SK-N-SH (cell line): ENCODE measurements around the gene JAG1. TPM values are rescaled to one million over a fixed set of nuclear protein-coding genes. Genes with fewer than 3 reads are reported as not detected.
A peak's percentile ranks its signal among the peaks of the same experiment; 100 is the strongest.

Experiments
- CTCF ChIA-PET: fragments of 300-600, 350-600 bp; formaldehyde crosslinking; extraction: SDS; loops from one replicate; lab custom pipeline; 2021; lab: Yijun Ruan, JAX
- POLR2A ChIA-PET: fragments of 350-600 bp; sonication (Branson Sonifier 250); formaldehyde crosslinking; extraction: SDS; loops from one replicate; lab custom pipeline; 2020; ENCODE audit warnings: antibody characterized with exemption, inconsistent platforms; lab: Yijun Ruan, JAX
- DNase-seq: peaks from one replicate; pipeline ENCODE4 v3.0.0; 2012
- H2AFZ ChIP-seq: fragments of 200-600 bp; sonication (generic); 2 replicates; pipeline ENCODE4 v1.8.1; 2016; ENCODE audit warnings: antibody characterized with exemption, mild to moderate bottlenecking, low read depth
- H3F3A ChIP-seq: fragments of 200-600 bp; sonication (generic); replicated peaks from 2 replicates; pipeline ENCODE3; 2016; ENCODE audit warnings: antibody characterized with exemption, mild to moderate bottlenecking; ENCODE audit not compliant: insufficient read depth
- H3K27ac ChIP-seq, 2 experiments: fragments of 200-500 bp in 1 of 2; fragments of 200-600 bp in 1 of 2; sonication (Bioruptor generic) in 1 of 2; sonication (generic), shearing (Covaris generic) in 1 of 2; 2 replicates each; pipeline versions ENCODE4 v1.5.1 to v1.6.1; 2014 to 2016; ENCODE audit warnings: low read depth in 2 of 2, inconsistent platforms in 1 of 2, low read length in 1 of 2, mild to moderate bottlenecking in 1 of 2, mixed read lengths in 1 of 2
- H3K27me3 ChIP-seq: fragments of 200-600 bp; sonication (generic), shearing (Covaris generic); 2 replicates; pipeline ENCODE4 v1.6.1; 2016; ENCODE audit warnings: mixed run types; ENCODE audit not compliant: insufficient read depth
- H3K36me3 ChIP-seq, 2 experiments: fragments of 200-500 bp in 1 of 2; fragments of 200-600 bp in 1 of 2; sonication (Bioruptor generic) in 1 of 2; sonication (generic) in 1 of 2; replicated peaks in 1 of 2; 2 replicates each; pipeline versions ENCODE3 to v1.5.1; 2014 to 2016; ENCODE audit warnings: low read length in 1 of 2, mild to moderate bottlenecking in 1 of 2; ENCODE audit not compliant: insufficient read depth in 2 of 2, control insufficient read depth in 1 of 2
- H3K4me1 ChIP-seq, 2 experiments: fragments of 200-500 bp in 1 of 2; fragments of 200-600 bp in 1 of 2; sonication (Bioruptor generic) in 1 of 2; sonication (generic), shearing (Covaris generic) in 1 of 2; 2 replicates each; pipeline versions ENCODE4 v1.5.1 to v1.6.1; 2014 to 2016; ENCODE audit warnings: low read depth in 1 of 2, low read length in 1 of 2, mixed run types in 1 of 2; ENCODE audit not compliant: insufficient read depth in 2 of 2, control insufficient read depth in 1 of 2
- H3K4me2 ChIP-seq: fragments of 200-600 bp; sonication (generic), shearing (Covaris generic); 2 replicates; pipeline ENCODE4 v1.6.1; 2017; ENCODE audit warnings: mixed run types
- H3K4me3 ChIP-seq, 2 experiments: fragments of 200-500 bp in 1 of 2; fragments of 200-600 bp in 1 of 2; sonication (Bioruptor generic) in 1 of 2; sonication (generic), shearing (Covaris generic) in 1 of 2; 2 replicates each; pipeline versions ENCODE4 v1.5.1 to v1.8.1; 2014 to 2016; ENCODE audit warnings: low read depth in 2 of 2, inconsistent platforms in 1 of 2, low read length in 1 of 2, mild to moderate bottlenecking in 1 of 2, mixed read lengths in 1 of 2, moderate library complexity in 1 of 2
- H3K79me2 ChIP-seq: fragments of 200-600 bp; sonication (generic); 2 replicates; pipeline ENCODE4 v1.8.1; 2017; ENCODE audit warnings: mild to moderate bottlenecking; ENCODE audit not compliant: insufficient read depth
- H3K9ac ChIP-seq: fragments of 200-600 bp; sonication (generic); 2 replicates; pipeline ENCODE4 v1.6.1; 2017; ENCODE audit warnings: mixed run types
- H3K9me2 ChIP-seq: fragments of 200-600 bp; sonication (generic); 2 replicates; pipeline ENCODE4 v1.6.1; 2017; ENCODE audit warnings: mixed run types
- H3K9me3 ChIP-seq: fragments of 200-600 bp; sonication (generic); 2 replicates; pipeline ENCODE4 v1.6.1; 2017; ENCODE audit warnings: mixed run types, mild to moderate bottlenecking, moderate library complexity
- H4K20me1 ChIP-seq: fragments of 200-600 bp; sonication (generic); 2 replicates; pipeline ENCODE4 v1.6.1; 2017; ENCODE audit warnings: mild to moderate bottlenecking, mixed run types; ENCODE audit not compliant: insufficient read depth
- EP300 ChIP-seq, 2 experiments: IDR thresholded peaks; 2 replicates each; pipeline versions ENCODE4 v1.4.0 to v1.6.1; 2012; ENCODE audit warnings: borderline replicate concordance in 1 of 2, low read depth in 1 of 2, low read length in 1 of 2
- EZH2phosphoT487 ChIP-seq: fragments of 200-600 bp; sonication (generic); IDR thresholded peaks from 2 replicates; pipeline ENCODE4 v1.6.1; 2017; ENCODE audit warnings: low read depth, mixed run types, mild to moderate bottlenecking, antibody characterized with exemption, moderate library complexity, borderline replicate concordance
- FOXJ3 ChIP-seq: sonication (generic); formaldehyde crosslinking; IDR thresholded peaks from 2 replicates; pipeline ENCODE4 v1.5.1; 2020; ENCODE audit warnings: mild to moderate bottlenecking, missing genetic modification reagents
- GABPA ChIP-seq: IDR thresholded peaks from 2 replicates; pipeline ENCODE4 v1.4.0; 2012; ENCODE audit warnings: low read depth, mild to moderate bottlenecking
- GATA2 ChIP-seq: sonication (generic); formaldehyde crosslinking; IDR thresholded peaks from 2 replicates; pipeline ENCODE4 v1.5.0; 2020; ENCODE audit warnings: mild to moderate bottlenecking, missing genetic modification reagents
- JUND ChIP-seq: IDR thresholded peaks from 2 replicates; pipeline ENCODE4 v1.4.0; 2012
- MXI1 ChIP-seq: IDR thresholded peaks from 2 replicates; pipeline ENCODE4 v1.6.1; 2012; ENCODE audit warnings: mild to moderate bottlenecking, low read depth, low read length, improper control_type of control experiment
- NFIC ChIP-seq: IDR thresholded peaks from 2 replicates; pipeline ENCODE4 v1.4.0; 2012; ENCODE audit warnings: borderline replicate concordance
- RFX5 ChIP-seq: IDR thresholded peaks from 2 replicates; pipeline ENCODE4 v1.6.1; 2012; ENCODE audit warnings: mild to moderate bottlenecking, improper control_type of control experiment, low read length
- RXRA ChIP-seq: IDR thresholded peaks from 2 replicates; pipeline ENCODE4 v1.4.0; 2012; ENCODE audit warnings: low read depth, mild to moderate bottlenecking, borderline replicate concordance
- SMC3 ChIP-seq: IDR thresholded peaks from 2 replicates; pipeline ENCODE4 v1.6.1; 2012; ENCODE audit warnings: low read depth, low read length, improper control_type of control experiment
- WGBS: methylation state at CpG from one replicate; pipeline ENCODE4 v1.1.6; 2017; ENCODE audit warnings: low lambda C conversion rate; 5-methylcytosine and 5-hydroxymethylcytosine counted together
- polyA plus RNA-seq, 3 experiments: library from polyadenylated mRNA; depleted of rRNA; stranded (reverse); fragments of >200 nt; gene quantifications; 2 replicates each; pipeline ENCODE4 v1.2.3, GENCODE V29; 2012
- TF ChIP-seq, protein P1 (sequence below): fragments of 150-350 bp; IDR thresholded peaks from 2 replicates; pipeline ENCODE4 v1.6.1; 2017; ENCODE audit warnings: antibody characterized with exemption, low read length, low read depth, borderline replicate concordance
- TF ChIP-seq, protein P2 (sequence below): IDR thresholded peaks from 2 replicates; pipeline ENCODE4 v1.4.0; 2012; ENCODE audit warnings: low read depth, borderline replicate concordance
- TF ChIP-seq, protein P3 (sequence below): IDR thresholded peaks from 2 replicates; pipeline ENCODE4; 2012
- TF ChIP-seq, protein P4 (sequence below): fragments of 200-600 bp; sonication (generic); IDR thresholded peaks from 2 replicates; pipeline ENCODE4 v1.6.1; 2017; ENCODE audit warnings: antibody characterized with exemption, mild to moderate bottlenecking, moderate library complexity

The JAG1 gene
- polyA plus RNA-seq, 1 of the 3 experiments (the other 2 are of a cell fraction) = 6.0 TPM

DNA sequence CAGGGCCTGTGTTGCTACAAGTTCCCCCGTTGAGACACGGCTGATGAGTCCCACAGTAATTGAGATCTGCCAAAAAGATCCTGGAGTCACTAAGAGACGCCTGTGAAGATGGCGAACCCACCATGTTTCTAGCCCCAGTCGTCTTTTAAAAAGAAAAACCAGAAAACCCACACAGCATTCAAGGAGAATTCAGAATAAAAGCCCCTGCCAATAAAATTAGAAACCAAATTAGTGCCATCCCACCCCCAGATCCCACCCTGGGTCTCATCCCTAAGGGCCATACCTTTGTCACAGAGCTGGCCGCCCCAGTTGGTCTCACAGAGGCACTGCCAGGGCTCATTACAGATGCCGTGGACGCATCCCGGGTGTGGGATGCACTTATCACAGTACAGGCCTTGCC lies 21.6 kb downstream of the JAG1 start:
- H3K79me2 ChIP-seq = peaks cover 56% of the 10 kb centered on the region; the same call in 1 of the 2 replicates
- H3K4me2 ChIP-seq = no peak overlapping the region
- H2AFZ ChIP-seq = no peak overlapping the region
- no peaks in the 10 kb centered on the region for H3K27me3 ChIP-seq
- peaks cover 22 to 81% of the 10 kb centered on the region in 2 experiments for H3K36me3 ChIP-seq
- CTCF ChIA-PET = no interaction called here
- peaks cover 13% of the 10 kb centered on the region; the same call in 1 of the 2 replicates for H4K20me1 ChIP-seq
- TF ChIP-seq RFX5 (no peak), FOXJ3 (CRISPR knock-in tag) (no peak), MXI1 (no peak), RXRA (no peak), JUND (no peak), NFIC (no peak), EP300 (IDR thresholded peaks at IDR 0.05; ENCODE audit: borderline replicate concordance in 1 of 2, low read depth in 1 of 2, low read length in 1 of 2) (no peak), GATA2 (no peak), EZH2phosphoT487 (no peak), SMC3 (no peak), GABPA (no peak)
- TF ChIP-seq, protein P1, sequence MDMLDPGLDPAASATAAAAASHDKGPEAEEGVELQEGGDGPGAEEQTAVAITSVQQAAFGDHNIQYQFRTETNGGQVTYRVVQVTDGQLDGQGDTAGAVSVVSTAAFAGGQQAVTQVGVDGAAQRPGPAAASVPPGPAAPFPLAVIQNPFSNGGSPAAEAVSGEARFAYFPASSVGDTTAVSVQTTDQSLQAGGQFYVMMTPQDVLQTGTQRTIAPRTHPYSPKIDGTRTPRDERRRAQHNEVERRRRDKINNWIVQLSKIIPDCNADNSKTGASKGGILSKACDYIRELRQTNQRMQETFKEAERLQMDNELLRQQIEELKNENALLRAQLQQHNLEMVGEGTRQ = no peak
- TF ChIP-seq, protein P2, sequence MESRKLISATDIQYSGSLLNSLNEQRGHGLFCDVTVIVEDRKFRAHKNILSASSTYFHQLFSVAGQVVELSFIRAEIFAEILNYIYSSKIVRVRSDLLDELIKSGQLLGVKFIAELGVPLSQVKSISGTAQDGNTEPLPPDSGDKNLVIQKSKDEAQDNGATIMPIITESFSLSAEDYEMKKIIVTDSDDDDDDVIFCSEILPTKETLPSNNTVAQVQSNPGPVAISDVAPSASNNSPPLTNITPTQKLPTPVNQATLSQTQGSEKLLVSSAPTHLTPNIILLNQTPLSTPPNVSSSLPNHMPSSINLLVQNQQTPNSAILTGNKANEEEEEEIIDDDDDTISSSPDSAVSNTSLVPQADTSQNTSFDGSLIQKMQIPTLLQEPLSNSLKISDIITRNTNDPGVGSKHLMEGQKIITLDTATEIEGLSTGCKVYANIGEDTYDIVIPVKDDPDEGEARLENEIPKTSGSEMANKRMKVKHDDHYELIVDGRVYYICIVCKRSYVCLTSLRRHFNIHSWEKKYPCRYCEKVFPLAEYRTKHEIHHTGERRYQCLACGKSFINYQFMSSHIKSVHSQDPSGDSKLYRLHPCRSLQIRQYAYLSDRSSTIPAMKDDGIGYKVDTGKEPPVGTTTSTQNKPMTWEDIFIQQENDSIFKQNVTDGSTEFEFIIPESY = no peak
- TF ChIP-seq, protein P3, sequence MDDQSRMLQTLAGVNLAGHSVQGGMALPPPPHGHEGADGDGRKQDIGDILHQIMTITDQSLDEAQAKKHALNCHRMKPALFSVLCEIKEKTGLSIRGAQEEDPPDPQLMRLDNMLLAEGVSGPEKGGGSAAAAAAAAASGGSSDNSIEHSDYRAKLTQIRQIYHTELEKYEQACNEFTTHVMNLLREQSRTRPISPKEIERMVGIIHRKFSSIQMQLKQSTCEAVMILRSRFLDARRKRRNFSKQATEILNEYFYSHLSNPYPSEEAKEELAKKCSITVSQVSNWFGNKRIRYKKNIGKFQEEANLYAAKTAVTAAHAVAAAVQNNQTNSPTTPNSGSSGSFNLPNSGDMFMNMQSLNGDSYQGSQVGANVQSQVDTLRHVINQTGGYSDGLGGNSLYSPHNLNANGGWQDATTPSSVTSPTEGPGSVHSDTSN = no peak
- TF ChIP-seq, protein P4, sequence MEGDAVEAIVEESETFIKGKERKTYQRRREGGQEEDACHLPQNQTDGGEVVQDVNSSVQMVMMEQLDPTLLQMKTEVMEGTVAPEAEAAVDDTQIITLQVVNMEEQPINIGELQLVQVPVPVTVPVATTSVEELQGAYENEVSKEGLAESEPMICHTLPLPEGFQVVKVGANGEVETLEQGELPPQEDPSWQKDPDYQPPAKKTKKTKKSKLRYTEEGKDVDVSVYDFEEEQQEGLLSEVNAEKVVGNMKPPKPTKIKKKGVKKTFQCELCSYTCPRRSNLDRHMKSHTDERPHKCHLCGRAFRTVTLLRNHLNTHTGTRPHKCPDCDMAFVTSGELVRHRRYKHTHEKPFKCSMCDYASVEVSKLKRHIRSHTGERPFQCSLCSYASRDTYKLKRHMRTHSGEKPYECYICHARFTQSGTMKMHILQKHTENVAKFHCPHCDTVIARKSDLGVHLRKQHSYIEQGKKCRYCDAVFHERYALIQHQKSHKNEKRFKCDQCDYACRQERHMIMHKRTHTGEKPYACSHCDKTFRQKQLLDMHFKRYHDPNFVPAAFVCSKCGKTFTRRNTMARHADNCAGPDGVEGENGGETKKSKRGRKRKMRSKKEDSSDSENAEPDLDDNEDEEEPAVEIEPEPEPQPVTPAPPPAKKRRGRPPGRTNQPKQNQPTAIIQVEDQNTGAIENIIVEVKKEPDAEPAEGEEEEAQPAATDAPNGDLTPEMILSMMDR = no peak
- no peaks in the 10 kb centered on the region for H3K9me3 ChIP-seq
- peak overlapping the region in 1 of 2 experiments; percentile 37; a peak in 1 of 4 replicates for H3K27ac ChIP-seq
- no peak overlapping the region for H3K4me3 ChIP-seq
- peaks cover 45 to 54% of the 10 kb centered on the region in 2 experiments for H3K4me1 ChIP-seq
- no peaks in the 10 kb centered on the region for H3K9me2 ChIP-seq
- DNase-seq = no peak
- WGBS = 92% methylated on average over 7 of the region's 9 CpGs
- POLR2A ChIA-PET = no interaction called here
- no peak overlapping the region for H3K9ac ChIP-seq
- H3F3A ChIP-seq = peaks cover 17% of the 10 kb centered on the region
